H1 (cell line): ENCODE results near the gene SPOPL. TPM values are rescaled to one million over a fixed set of nuclear protein-coding genes. Genes with fewer than 3 reads are reported as not detected.

Experiments used
- BACH1 ChIP-seq: IDR thresholded peaks from 2 replicates; pipeline ENCODE4 v1.6.1; 2012; ENCODE audit warnings: low read length, improper control_type of control experiment
- CHD7 ChIP-seq: fragments of 300-600 bp; sonication (generic); IDR thresholded peaks from 2 replicates; pipeline ENCODE4 v1.7.1; 2012; ENCODE audit warnings: low read length, moderate library complexity, mild to moderate bottlenecking, inconsistent platforms; ENCODE audit not compliant: insufficient replicate concordance
- JUND ChIP-seq: IDR thresholded peaks from 2 replicates; pipeline ENCODE4 v1.6.1; 2011; ENCODE audit warnings: mild to moderate bottlenecking, improper control_type of control experiment, low read length
- ZNF274 ChIP-seq: IDR thresholded peaks from 2 replicates; pipeline ENCODE4 v1.7.0; 2012; ENCODE audit warnings: low read length, borderline replicate concordance; ENCODE audit errors: extremely low read depth
- polyA plus RNA-seq, 7 experiments: library from polyadenylated mRNA; depleted of rRNA in 3 of 7; stranded (reverse) in 5 of 7; unstranded in 2 of 7; fragments of >200 nt in 5 of 7; fragments of 200-250 nt in 2 of 7; gene quantifications; 1 replicate in 5 of 7; 2 replicates in 1 of 7; 4 replicates in 1 of 7; pipeline versions ENCODE4 v1.2.1 to v1.2.3, GENCODE V29; 2011 to 2013; ENCODE audit warnings: missing spikeins in 2 of 7, mixed read lengths in 2 of 7
- total RNA-seq: library from RNA; stranded (reverse); fragmentation: NEBNext Ultra II Directional; extraction: Animal tissue kit (Norgen Biotek cat#: 25700); gene quantifications from 2 replicates; pipeline ENCODE4 v1.2.1, GENCODE V29; 2021

The SPOPL gene
- total and polyA plus RNA-seq, 2 of the 8 experiments (the other 6 are each of a cell fraction or from before 2014, with no cell fraction given), result 1.9 to 14.5 TPM

- TF ChIP-seq JUND (no peak), CHD7 (no peak), BACH1 (no peak), ZNF274 (no peak)
- TF ChIP-seq, all 59 proteins: peak for 0
These were observed 63.1 kb downstream of the SPOPL start (continued) for GRCh38 chr2:138564586-138565229.
